DMS53 treated with DMSO at 0.1 percent for 48 hours (cell line): Measurements from ENCODE around the gene VPS33A.
A peak's percentile ranks its signal among the peaks of the same experiment; 100 is the strongest.

Source experiments
- DNase-seq: peaks from one replicate; lab custom pipeline; 2025; ENCODE audit not compliant: unreplicated experiment; lab: John Stamatoyannopoulos, UW

VPS33A gene

GRCh38 chr12:122184517-122184916 lies 81.8 kb downstream of the VPS33A start:
- DNase-seq, result no peak

- no peak for DNase-seq
These were observed 82.7 kb downstream of the VPS33A start for GRCh38 chr12:122183588-122183940.

- DNase-seq, result peak; percentile 80
These were observed 83.3 kb downstream of the VPS33A start, which contains the start of gene LRRC43 for GRCh38 chr12:122182887-122183587. LRRC43 (plus strand) TSS chr12:122183123; CDS start chr12:122183145, 22 bp downstream.
